Measurements from ENCODE around the gene HOXA3.

The HOXA3 gene

DNA sequence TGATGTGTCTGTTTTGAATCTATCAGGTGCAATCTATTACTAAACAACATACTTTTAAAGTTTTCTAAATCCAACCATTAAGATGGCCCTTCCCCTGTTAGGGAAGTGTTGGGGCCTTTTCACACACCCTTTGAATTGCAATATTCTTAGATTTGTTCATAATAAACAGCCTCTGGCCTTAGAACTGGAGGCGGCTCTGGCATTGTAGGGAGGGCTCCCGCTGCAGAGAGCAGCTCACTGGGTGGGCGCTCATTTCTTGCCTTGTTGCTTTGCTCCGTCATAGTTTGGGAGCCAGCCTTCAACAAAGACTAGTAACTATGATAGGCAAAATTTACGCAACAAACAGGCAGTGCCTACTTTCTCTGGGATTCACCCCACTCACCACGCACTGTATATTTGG is 26.0 kb upstream of the HOXA3 start:
- no peak for DNase-seq (ENCODE audit: low read depth in 2 of 2)

DNA sequence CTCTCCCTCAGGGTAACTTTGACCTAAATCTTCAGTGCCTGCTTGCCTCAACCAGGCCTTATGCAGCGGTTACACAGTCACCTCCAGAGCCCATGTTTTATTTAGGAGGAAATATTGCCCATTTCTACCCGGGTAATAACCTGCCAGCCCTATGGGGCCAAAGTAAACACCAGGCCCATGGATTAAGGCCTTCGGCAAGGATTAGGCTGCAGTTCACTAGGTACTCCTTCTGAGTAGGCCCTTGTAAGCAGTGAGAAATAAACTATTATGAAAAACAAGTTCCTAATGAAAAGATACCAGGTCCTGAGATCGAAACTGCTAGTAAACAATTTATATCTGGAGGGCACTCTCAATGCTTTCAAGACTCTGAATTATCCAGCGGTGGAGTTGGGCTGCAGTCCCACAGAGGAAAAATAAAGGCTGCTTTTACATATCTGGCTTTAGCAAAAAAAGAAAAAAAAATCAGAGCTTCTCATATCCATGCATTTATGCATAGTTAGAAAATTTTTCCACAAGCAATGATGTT is 25.5 kb upstream of the HOXA3 start:
- DNase-seq (ENCODE audit: low read depth in 2 of 2): no peak

DNA sequence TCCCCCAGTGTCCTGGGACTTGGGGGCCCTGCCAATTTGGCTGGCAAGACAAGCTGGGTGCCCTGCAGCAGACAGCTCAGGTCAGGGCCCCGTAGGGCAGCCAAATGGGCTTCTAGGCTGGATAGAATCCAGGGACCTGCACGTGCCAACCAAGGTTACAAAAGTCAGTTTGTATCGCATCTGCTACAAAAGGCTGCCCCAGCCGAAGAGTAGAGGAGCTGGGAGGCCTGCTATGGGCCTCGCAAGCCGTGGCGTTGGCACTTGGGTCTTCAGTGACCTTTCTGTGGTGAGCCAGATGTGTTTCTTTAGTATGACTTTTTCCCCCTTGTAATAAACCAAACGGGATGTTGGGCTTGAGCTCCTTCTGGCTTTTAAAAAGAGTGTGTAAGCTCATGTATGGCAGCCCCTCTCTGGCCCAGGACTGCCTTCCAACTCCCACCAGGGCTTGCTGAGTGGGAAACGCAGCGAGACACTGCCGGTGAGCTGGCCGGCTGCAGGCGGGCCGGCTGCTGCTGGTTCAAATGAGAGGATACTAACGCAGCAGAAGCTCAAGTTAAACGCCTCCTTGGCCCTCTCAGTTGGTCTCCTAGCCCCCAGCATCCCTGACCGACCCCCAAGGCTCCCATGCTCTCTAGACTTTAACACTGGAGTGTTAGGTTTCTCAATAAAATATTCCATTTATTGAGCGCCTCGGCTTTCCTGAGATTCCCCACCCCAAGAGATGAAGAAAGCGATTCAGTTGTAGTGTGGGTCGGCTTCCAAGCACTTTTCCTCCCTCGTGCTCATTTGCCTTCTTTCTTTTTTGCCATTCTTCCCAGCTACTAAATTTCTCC is 24.8 kb upstream of the HOXA3 start:
- no peak for DNase-seq (ENCODE audit: low read depth in 2 of 2)

DNA sequence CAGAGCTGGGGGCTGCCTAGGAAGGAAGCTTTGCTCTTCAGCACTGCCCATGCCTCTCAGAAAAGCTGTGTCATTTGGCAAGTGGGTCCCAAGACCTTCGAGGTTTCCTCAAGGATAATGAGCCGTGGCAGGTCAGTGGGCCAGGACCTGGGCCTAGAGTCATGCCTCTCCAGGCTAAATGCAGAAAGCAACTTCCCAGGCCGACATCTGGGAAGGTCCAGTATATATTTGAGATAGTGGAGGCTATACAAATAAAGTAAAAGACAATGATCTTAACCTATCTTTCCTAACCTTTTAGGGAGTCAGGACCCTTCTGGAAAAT is 24.1 kb upstream of the HOXA3 start:
- no peak for DNase-seq (ENCODE audit: low read depth in 2 of 2)

DNA sequence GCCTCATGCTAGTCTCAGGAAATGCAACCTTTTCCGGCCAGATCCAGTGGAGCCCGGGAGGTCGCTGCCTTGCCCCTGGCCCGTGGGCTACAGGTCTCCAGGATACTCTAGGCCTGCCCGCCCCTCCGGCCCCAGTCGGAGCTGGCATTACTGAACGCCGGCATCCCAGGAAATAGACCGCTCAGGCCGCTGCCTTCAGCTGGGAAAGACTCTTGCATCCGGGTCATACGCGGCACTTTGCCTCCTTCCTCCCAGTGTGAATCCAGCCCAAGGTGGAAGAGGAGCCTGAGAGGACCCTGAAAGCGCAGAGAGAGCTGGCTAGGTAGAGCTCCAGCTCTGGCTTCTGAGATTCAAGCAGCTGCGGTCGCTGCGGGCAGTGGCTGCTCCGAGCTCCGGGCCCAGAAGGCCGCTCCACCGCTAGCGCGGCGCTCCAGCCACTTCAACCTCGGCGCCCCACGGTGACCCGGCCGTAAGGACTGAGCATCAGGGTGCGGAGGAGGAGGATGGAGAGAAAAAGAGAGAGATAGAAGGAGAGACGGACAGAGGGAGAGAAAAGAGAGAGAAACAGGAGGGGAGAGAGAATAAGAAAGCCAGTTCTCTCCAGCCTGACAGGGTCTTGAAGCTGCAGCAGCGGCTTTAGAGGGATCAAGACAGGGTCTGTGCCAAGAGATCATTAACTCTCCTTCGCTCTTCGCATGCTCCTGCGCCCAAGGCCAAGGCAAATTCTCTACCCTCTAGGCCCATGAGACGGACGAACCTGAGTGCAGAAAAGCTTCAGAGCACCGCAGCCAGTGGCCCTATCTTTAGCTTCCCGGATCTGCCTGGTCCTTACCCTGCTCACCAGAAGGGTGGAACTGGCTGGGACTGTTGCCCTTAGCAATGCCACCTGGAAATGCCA is 23.5 kb upstream of the HOXA3 start:
- DNase-seq (ENCODE audit: low read depth in 2 of 2): no peak

DNA sequence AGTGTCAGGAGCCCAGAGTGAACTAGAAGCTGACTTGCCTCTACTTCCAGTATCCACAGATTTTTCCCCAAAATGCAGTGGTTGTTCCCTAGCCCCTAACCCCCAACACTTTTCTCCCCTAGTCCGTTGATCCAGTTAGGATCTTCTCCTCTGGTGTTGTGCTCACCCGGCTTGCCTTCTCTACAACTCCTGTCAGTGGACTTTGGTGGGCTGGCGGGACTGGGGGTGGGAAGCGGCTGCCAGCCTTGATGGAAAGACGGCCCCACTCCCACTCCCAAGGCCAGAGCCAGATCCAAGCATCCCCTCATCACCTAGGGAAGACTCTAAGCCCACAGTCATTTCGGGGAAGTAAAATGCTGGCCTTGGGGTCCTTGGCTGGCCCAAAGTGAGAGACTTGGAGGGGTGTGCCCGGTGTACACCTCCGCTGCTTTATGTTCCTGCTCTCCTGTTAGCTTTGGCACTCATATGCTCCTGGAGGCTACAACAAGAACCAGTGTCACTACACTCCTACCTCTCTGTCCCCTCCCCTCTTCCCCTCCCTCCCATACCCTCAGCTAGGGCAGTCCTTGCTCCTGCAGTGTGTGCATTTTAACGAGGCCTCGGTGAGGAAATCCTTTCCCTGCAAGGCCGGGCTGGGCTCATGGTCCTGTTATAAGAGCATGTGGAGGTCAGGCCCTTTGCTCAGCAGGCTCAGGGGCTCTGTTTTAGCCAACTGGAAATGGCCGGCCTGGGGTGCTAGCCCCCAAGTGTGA is 22.7 kb upstream of the HOXA3 start:
- no peak for DNase-seq (ENCODE audit: low read depth in 2 of 2)

DNA sequence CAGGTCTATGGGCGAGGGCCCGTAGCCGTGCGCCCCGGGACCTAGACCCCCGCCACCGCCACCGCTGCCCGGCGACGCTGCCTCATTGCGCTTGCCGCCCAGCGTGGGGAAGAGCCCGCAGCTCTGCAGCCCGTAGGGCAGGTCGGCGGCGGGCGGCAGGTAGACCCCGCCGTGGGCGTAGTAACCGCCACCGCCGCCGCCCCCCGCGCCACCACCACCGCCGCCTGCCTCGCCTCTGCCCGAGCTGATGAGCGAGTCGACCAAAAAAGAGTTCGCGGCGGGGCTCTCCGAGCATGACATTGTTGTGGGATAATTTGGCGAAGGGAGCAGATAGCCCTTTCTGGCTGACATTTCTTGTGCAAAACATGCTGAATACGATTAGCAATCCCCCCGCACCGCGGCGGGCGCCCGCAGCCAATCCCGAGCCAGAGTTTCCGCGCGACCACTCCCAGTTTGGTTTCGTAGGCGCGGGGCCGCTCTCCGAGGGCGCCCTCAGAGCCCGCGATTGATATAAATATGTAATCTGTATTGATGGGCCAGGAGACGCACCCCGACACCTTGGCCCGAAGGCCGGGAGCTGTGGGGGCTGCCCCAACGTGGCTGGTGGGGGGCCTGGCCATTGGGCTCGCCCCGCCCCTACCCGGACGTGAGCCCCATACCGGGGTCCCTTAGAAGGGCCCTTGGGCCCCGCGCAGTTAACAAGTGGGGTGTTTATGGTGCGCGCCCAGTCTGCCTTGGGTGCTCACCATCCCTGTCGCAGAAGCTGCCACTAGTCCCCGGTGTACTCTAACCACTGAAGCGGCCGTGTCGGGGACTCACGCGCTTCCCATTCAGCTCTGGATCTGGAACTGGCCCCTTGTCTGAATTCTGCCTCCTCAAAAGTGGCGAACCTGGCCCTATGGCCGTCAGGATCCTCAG is 21.8 kb upstream of the HOXA3 start, which contains the start of gene HOXA10:
Gene HOXA10, minus strand, starts transcription at position 365 of the 918 bp plus-strand sequence. Its CDS starts 14 bp downstream, at position 351.
- no peak for DNase-seq (ENCODE audit: low read depth in 2 of 2)

DNA sequence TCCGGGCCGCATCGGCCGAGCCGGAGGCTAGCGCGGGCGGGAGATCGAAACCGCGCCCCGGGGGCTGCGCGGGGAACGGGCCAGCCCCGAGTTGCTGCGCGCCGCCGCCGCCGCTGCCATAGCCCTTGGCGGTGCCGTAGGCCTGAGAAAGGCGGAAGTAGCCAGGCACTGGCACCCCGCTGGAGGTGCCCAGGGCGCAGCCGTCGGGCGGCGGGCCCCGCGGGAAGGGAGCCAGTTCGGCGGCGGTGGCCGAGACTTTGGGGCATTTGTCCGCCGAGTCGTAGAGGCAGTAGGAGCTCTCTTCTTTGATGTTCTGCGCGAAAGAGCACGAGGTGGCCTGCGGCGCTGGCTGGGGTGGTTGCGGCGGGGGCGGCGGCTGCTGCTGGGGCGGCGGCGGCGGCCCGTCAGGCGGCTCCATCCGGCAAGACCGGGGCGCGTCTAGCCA is 21.1 kb upstream of the HOXA3 start:
- DNase-seq (ENCODE audit: low read depth in 2 of 2): no peak

DNA sequence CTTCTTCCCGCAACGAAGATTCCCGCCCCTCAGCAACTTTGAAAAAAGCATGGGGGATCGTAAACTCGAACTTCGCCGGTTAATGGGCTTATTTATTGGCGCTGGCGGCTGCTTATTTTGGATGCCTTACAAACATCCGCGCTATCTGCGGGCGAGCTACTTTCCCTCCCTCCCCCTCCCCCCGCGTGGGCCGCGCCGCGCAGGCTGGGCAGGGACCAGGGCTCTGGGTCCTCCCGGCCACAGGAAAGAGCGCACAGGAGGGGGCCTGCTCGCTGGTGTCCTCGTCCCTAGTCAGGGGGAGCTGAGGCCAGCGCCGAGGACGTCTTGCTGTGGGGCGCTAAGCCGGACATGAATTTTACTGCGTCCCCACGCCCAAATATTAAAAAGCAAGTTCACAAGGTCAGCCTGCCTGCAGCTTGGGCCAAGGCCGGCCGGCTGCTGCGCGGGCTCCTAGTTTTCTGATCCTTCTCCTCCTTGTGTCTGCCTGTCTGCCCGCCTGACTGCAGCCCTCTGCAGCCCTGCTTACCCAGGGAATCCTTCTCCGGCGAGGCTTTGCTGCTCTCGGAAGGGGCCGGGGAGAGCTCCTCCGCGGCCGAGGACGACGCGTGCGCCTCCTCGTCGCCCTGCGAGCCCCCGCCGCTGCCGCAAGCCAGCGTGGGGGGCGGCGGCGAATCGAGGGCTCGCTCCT is 20.6 kb upstream of the HOXA3 start:
- DNase-seq (ENCODE audit: low read depth in 2 of 2): no peak

DNA sequence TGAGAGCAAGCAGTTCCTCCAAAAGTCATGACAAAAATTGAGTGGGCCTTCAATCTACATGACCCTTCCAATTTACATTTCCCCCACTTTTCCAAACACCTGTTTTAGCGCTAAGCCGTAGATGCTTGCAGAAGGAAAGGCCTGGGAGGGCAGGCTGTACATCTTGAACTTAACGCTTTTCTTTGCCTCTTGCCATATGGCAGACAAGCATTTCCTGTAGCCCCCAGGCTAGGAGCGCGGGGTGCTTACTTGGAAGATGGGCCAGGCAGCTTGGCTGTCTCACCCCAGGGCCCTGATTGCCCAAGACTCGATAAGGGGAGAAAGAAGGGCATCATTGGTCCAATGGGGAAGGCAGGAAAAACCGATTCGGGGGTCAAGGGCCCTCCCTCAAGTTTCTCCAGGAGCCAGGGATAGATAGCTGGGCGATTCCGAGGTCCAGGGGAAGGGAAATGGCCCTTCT is 20.0 kb upstream of the HOXA3 start:
- DNase-seq (ENCODE audit: low read depth in 2 of 2): no peak

DNA sequence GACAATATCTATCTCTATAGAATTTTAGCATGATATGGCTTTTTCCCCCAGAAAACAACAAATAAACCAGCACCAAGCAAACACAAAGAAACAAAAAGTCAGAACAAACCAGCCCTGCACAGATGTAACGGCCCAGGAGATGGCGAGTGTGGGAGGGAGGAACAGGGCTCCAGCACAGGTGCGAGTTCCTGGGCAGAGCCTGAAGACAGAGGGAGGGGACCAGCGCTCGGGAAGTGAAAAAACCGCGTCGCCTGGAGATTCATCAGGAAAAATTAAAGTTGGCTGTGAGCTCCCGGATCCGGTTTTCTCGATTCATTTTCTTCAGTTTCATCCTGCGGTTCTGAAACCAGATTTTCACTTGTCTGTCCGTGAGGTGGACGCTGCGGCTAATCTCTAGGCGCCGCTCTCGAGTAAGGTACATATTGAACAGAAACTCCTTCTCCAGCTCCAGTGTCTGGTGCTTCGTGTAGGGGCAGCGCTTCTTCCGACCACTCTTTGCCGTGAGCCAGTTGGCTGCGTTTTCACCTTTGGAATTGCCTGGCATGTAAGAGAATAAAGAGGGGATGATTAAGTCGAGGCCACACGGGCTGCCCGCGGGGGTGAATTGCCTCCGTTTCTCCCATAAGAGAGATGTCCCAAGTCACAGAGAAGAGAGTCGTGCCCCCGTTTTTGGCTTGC is 19.4 kb upstream of the HOXA3 start:
- DNase-seq (ENCODE audit: low read depth in 2 of 2): no peak

DNA sequence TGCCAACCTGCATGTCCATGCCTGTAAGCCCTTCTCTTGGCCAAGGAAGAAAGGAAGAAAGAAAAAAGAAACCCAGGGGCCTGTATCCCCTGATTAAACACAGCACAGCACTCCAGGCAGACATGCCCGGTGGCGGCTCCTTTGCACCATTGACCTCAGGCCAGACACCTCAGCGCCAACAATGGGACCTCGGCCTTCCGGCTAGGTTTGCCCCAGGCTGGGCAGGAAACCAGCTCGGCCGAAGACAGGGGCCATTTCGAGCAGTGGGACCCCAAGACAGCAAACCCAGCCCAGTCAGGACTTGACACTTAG is 18.9 kb upstream of the HOXA3 start:
- DNase-seq (ENCODE audit: low read depth in 2 of 2): no peak

DNA sequence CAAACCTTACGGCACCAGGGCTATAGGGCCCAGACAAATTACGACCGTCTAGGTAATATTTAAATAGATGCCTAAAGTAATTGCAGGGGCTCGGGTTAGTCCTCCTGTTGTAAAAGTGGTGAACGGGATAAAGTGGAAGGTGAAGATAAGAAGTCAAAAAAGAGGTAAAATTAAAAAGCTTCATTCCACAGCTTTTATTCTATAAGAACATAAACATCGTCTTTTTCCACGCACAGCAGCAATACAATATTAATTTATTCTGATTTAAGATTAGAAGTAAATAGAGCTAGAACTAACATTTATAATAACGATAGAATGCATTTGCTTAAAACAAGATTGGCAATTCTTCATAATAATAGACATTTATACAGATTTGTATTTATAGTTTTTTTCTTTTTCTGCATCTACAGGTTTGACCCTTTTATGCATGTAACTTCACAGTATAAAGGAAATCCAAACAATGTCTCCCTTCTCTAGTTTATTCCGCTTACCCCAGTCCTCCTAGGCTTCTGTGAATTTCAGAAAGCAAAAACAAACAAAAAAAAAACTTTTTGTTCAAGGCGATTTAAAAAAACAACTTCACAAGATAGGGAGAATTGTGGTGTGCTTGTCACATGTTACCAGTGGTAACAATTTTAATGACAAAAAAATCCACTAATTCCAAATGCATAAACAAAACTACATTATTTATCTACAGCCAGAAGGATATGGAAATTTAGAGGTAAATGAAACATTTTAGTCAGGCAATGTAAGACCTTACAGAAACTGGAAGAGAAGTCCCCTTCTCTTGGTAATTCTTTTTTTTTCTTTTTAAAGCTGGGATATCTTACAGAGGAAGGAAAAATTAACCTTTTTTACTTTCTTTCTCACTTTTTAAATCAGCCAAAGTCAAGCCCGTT is 18.3 kb upstream of the HOXA3 start:
- no peak for DNase-seq (ENCODE audit: low read depth in 2 of 2)

DNA sequence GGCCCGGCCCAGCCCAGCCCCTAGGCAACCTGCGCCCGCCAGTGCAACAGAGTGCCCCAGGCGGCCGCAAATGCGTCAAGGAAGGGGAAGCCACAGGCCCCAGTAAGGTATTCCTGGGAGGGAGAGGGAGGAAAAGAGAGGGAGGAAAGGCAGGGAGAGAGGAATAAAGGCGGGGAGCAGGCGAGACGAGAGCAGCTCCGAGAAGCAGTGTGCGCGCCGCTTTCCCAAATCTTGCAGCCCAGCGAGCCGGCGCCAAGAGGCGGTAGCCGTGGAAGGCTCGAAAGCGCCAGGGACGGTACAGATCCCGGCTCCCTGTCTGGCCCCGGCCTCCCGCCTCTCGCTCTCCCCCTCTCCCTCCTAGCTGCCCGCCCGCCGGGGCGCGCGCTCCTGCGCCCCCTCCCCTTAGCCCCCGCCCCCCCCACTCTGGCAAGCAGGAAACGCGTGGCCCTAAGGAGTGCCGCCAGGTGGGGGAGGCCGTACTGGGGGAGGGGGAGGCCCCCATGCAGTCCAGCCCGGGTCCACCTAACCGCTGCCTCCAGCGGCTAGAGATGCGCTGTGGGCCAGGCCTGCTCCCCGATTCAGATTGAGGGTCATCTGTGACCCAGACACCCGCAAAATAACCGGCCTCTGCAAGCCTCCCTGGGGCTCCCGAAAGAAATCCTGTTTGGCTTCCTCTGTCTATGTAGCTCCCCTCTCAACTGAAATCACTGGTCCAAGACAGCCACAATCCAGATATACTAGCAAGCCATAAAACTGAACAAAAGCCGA is 17.5 kb upstream of the HOXA3 start:
- no peak for DNase-seq (ENCODE audit: low read depth in 2 of 2)

DNA sequence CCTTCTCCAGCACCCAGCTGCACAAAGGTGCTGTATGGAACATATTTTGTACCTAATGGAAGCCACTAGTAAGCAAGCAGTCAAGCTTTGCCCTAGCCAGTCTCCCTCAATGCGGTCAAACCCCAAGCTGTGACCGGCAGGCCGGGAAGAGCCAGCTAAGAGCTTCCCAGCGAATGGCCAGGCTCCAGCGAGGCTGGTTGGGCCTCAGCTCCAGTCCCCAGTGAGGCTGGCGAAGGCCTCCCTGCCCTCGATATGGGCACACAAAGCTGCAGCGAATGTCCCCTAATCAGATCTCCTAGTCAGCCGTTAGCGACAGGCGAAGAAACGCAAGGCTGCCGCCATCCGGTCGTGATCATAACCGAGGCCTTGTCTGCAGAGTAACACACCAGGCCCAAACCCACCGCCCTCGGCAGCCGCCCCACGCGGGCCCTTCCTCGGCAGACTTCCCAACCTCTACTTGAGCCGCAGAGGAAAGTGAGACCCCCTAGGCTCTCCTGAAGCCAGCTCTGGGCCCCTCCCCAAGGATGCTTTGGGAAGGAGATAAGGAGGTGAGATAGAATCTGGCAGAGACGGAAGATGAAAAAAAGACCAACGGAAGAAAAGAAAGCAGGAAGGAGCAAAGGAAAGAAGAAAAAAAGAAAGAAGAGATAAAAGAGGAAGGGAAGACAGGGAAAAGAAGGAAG is 16.0 kb upstream of the HOXA3 start:
- no peak for DNase-seq (ENCODE audit: low read depth in 2 of 2)

DNA sequence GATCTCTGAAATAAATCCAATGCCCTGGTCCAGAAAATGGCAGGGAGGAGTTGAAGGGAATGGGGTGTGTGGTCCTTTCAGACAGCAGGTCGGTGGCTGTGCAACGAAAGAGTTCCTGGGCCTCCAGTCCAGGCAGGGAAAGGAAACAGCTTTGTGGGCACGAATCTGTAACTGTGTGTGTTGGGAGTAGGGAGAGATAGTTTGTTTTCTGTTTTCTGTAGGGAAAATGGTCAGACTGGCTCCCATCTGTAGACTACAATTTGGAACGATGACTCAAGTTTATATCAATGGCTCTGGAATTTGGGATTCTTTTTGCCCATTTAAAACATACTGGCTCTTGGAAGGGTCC is 15.5 kb upstream of the HOXA3 start:
- DNase-seq (ENCODE audit: low read depth in 2 of 2): no peak

Measured in stimulated activated CD8-positive, alpha-beta memory T cell treated with anti-CD3 and anti-CD28 coated beads, Interleukin-2, amount 100 ng/mL, for 1 hour (primary cell).